ENCODE data around the gene DCD.

The DCD gene, protein sequence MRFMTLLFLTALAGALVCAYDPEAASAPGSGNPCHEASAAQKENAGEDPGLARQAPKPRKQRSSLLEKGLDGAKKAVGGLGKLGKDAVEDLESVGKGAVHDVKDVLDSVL

DNA sequence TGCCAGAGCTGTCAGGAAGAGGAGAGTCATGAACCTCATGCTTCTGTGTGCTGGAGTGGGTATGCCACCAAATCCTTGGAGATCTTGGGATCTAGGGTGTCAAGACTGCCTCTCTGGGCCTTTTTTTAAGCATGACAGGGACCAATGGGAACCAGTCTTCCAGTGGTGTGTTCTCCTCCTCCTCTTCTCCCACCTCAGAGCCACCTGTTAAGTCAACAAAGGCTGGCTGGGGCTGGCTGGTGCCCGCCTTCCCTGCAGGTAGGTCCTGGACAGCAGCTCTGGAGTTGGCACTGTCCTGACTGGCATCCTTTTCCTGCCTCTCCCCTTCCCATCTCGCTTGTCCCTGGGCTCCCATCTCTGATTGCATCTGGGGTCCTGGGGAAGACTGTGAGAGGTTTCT is at the start of gene DCD:
Gene DCD (minus strand): TSS at position 101 of the 400 bp plus-strand sequence. CDS start 62 bp downstream, at position 39.
- Histone ChIP-seq H3K27ac (no peak within 1 kb of the TSS), H3K4me1 (ENCODE audit: control insufficient read depth in 1 of 2, insufficient read depth in 1 of 2, low read depth in 1 of 2, low read length in 1 of 2) (no peaks in the 10 kb centered on the region), H3K9me3 (no peaks in the 10 kb centered on the region), H3K36me3 (no peaks in the 10 kb centered on the region), H3K4me3 (ENCODE audit: low read depth in 1 of 2, low read length in 1 of 2) (no peak within 1 kb of the TSS), H3K27me3 (peaks cover 54% of the 10 kb centered on the region)
- TF ChIP-seq, protein P1, sequence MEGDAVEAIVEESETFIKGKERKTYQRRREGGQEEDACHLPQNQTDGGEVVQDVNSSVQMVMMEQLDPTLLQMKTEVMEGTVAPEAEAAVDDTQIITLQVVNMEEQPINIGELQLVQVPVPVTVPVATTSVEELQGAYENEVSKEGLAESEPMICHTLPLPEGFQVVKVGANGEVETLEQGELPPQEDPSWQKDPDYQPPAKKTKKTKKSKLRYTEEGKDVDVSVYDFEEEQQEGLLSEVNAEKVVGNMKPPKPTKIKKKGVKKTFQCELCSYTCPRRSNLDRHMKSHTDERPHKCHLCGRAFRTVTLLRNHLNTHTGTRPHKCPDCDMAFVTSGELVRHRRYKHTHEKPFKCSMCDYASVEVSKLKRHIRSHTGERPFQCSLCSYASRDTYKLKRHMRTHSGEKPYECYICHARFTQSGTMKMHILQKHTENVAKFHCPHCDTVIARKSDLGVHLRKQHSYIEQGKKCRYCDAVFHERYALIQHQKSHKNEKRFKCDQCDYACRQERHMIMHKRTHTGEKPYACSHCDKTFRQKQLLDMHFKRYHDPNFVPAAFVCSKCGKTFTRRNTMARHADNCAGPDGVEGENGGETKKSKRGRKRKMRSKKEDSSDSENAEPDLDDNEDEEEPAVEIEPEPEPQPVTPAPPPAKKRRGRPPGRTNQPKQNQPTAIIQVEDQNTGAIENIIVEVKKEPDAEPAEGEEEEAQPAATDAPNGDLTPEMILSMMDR (IDR thresholded peaks at IDR 0.05) = no peak

DNA sequence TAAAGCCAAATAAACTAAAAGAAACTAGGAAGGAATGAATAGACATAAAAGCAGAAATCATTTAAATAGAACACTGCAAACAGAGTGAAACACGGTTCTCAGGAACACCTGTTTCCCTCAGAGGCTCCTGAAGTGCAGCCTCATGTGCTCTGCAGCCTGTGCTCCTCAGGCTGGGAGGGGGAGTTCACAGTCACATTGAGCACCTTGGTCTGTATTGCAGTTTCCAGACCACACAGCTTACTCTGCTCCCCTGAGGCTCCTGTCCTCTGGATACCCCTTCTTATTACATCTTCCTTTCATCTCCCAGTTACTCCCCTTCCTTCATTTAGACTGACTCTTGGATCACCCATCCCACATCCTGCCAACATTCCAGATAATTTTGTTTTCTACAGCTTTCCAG is 49.7 kb upstream of the DCD start:
- Histone ChIP-seq H3K4me3 (ENCODE audit: low read depth in 1 of 2, low read length in 1 of 2) (no peak overlapping the region), H3K27ac (no peak overlapping the region), H3K9me3 (no peaks in the 10 kb centered on the region), H3K36me3 (no peaks in the 10 kb centered on the region), H3K27me3 (peaks cover 16% of the 10 kb centered on the region), H3K4me1 (ENCODE audit: control insufficient read depth in 1 of 2, insufficient read depth in 1 of 2, low read depth in 1 of 2, low read length in 1 of 2) (no peaks in the 10 kb centered on the region)
- TF ChIP-seq, protein P1 (IDR thresholded peaks at IDR 0.05) = no peak

DNA sequence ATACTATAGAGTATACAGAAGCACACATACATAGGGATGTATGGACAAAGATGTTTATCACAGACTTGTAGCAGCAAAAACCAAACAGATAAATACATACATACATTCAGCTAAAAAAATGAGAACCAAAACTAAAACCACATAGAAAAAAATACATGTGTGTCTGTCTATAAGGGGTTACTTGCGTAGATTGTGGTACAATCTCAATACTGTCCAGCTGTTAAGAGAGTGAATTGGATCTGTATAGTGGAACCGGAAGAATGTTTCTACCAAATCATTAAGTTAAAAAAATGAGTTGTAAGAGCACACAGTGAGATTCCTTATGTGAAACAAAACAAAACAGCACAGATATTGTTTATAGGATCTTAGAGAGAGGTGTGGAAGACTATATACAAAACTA is 44.2 kb upstream of the DCD start:
- Histone ChIP-seq H3K27ac (no peak overlapping the region), H3K4me1 (ENCODE audit: control insufficient read depth in 1 of 2, insufficient read depth in 1 of 2, low read depth in 1 of 2, low read length in 1 of 2) (no peaks in the 10 kb centered on the region), H3K9me3 (no peaks in the 10 kb centered on the region), H3K36me3 (no peaks in the 10 kb centered on the region), H3K27me3 (peaks cover 59% of the 10 kb centered on the region), H3K4me3 (ENCODE audit: low read depth in 1 of 2, low read length in 1 of 2) (no peak overlapping the region)
- TF ChIP-seq, protein P1 (IDR thresholded peaks at IDR 0.05) = no peak

DNA sequence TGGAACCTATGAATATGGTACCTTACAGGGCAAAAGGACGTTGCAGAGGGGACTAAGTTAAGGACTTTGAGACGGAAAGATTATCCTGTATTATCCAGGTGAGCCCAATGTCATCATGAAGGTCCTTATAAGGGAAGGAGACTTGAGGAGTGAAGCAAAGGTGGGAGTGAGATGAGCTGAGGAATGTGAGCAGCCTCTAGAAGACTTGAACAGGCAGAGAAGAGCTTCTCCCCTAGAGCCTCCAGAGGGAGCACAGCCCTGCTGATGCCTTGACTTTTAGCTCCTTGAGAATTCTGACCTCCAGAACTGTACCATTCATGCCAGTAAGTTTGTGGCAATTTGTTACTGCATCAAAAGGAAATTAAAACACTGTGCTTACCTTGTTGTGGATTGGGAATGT is 41.8 kb upstream of the DCD start:
- Histone ChIP-seq H3K9me3 (no peaks in the 10 kb centered on the region), H3K4me3 (ENCODE audit: low read depth in 1 of 2, low read length in 1 of 2) (no peak overlapping the region), H3K4me1 (ENCODE audit: control insufficient read depth in 1 of 2, insufficient read depth in 1 of 2, low read depth in 1 of 2, low read length in 1 of 2) (no peaks in the 10 kb centered on the region), H3K27me3 (peaks cover 49% of the 10 kb centered on the region), H3K36me3 (no peaks in the 10 kb centered on the region), H3K27ac (no peak overlapping the region)
- TF ChIP-seq, protein P1 (IDR thresholded peaks at IDR 0.05) = no peak

DNA sequence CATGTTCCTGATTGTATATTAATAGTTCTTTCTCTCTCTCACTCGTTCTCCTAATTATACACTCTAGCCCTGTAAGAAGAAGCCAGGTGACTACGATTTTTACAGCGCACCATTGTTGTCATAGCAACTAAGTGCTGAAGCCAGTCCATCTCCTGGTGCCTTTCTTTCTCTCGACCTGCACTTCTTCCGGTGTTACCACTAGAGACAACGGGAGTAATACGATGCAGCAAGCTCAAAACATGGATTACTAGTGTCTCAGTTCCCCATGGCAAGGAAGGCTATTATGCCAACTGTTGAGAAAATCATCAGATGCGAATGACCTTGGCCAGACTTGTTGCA is 40.8 kb upstream of the DCD start:
- peaks cover 59% of the 10 kb centered on the region for H3K27me3 ChIP-seq
- H3K27ac ChIP-seq = no peak overlapping the region
- no peak overlapping the region for H3K4me3 ChIP-seq (ENCODE audit: low read depth in 1 of 2, low read length in 1 of 2)
- no peaks in the 10 kb centered on the region for H3K9me3 ChIP-seq
- no peaks in the 10 kb centered on the region for H3K4me1 ChIP-seq (ENCODE audit: control insufficient read depth in 1 of 2, insufficient read depth in 1 of 2, low read depth in 1 of 2, low read length in 1 of 2)
- TF ChIP-seq, protein P1 (IDR thresholded peaks at IDR 0.05) = no peak
- no peaks in the 10 kb centered on the region for H3K36me3 ChIP-seq
